K562 (cell line): ENCODE results near the gene USP20. TPM values are rescaled to one million over a fixed set of nuclear protein-coding genes. Genes with fewer than 3 reads are reported as not detected.

Experiments
- ATAC-seq: fragments of 200-7000 bp; cut with Tn5 transposase; 3 replicates; pipeline ENCODE4 v1.9.1; 2020; ENCODE audit warnings: moderate library complexity
- BruUV-seq: library from RNA; stranded (reverse); fragments of 400-500 nt; replicated peaks from 2 replicates; lab custom pipeline; 2021; lab: Mats Ljungman, UMichigan
- CTCF ChIA-PET: fragments of 300-600 bp; formaldehyde crosslinking; extraction: SDS; loops from one replicate; lab custom pipeline; 2021; ENCODE audit warnings: low intra/inter-chr PET ratio; lab: Yijun Ruan, JAX
- POLR2A ChIA-PET: fragments of 300-600, 350-650 bp; sonication (Branson Sonifier 250); formaldehyde crosslinking; extraction: SDS; loops from one replicate; lab custom pipeline; 2021; ENCODE audit warnings: antibody characterized with exemption, inconsistent platforms; lab: Yijun Ruan, JAX
- DNase-seq, 4 experiments: peaks; one replicate each; pipeline versions ENCODE4 v3.0.0 to v3.0.0-alpha.2; 2011 to 2018; ENCODE audit warnings: low spot score in 3 of 4, mixed read lengths in 3 of 4; ENCODE audit errors: extremely low read depth in 1 of 4
- FAIRE-seq: peaks from 2 replicates; lab custom pipeline; 2011; peaks lifted over from hg19 to GRCh38; lab: Jason Lieb, UNC
- H2AFZ ChIP-seq: 2 replicates; pipeline ENCODE4 v1.6.0; 2011; ENCODE audit warnings: low read depth, low read length, control low read depth, inconsistent platforms
- H3K27ac ChIP-seq: fragments of 200-600 bp; 3 replicates; pipeline ENCODE4 v1.8.0; 2011; ENCODE audit warnings: low read depth, mild to moderate bottlenecking, control low read depth, inconsistent platforms, low read length, moderate library complexity, mixed read lengths; ENCODE audit errors: extremely low read depth
- H3K27me3 ChIP-seq, 2 experiments: fragments of 300-600 bp in 1 of 2; 2 replicates in 1 of 2; 3 replicates in 1 of 2; pipeline versions ENCODE4 v1.6.0 to v1.8.0; 2011; ENCODE audit warnings: inconsistent platforms in 2 of 2, low read length in 2 of 2, mild to moderate bottlenecking in 1 of 2, mixed read lengths in 1 of 2, moderate library complexity in 1 of 2; ENCODE audit not compliant: control insufficient read depth in 2 of 2, insufficient read depth in 2 of 2
- H3K36me3 ChIP-seq: fragments of 300-600 bp; 3 replicates; pipeline ENCODE4 v1.8.0; 2011; ENCODE audit warnings: mild to moderate bottlenecking, low read length, inconsistent platforms; ENCODE audit not compliant: control insufficient read depth, insufficient read depth
- H3K4me1 ChIP-seq, 2 experiments: fragments of 200-600 bp in 1 of 2; replicated peaks in 1 of 2; 2 replicates in 1 of 2; 3 replicates in 1 of 2; pipeline versions ENCODE4 v1.5.1 to v1.8.0; 2011; ENCODE audit warnings: inconsistent platforms in 2 of 2, low read length in 2 of 2, mild to moderate bottlenecking in 1 of 2, mixed read lengths in 1 of 2, moderate library complexity in 1 of 2; ENCODE audit not compliant: control insufficient read depth in 2 of 2, insufficient read depth in 2 of 2
- H3K4me2 ChIP-seq: 2 replicates; pipeline ENCODE4 v1.6.1; 2011; ENCODE audit warnings: low read length, control low read depth, inconsistent platforms, mixed read lengths; ENCODE audit not compliant: insufficient read depth
- H3K4me3 ChIP-seq: fragments of 200-600 bp; sonication (generic), shearing (Covaris generic); 2 replicates; pipeline ENCODE4 v1.5.1; 2016; ENCODE audit warnings: control low read depth, inconsistent platforms
- H3K79me2 ChIP-seq: fragments of 200-600 bp; 3 replicates; pipeline ENCODE4 v1.8.0; 2011; ENCODE audit warnings: low read length, inconsistent platforms; ENCODE audit not compliant: control insufficient read depth, insufficient read depth
- H3K9ac ChIP-seq, 2 experiments: 2 replicates each; pipeline versions ENCODE4 v1.6.0 to v1.6.1; 2011; ENCODE audit warnings: low read depth in 2 of 2, low read length in 2 of 2, control low read depth in 1 of 2, inconsistent platforms in 1 of 2, mild to moderate bottlenecking in 1 of 2, mixed read lengths in 1 of 2; ENCODE audit not compliant: insufficient read depth in 1 of 2
- H3K9me1 ChIP-seq: one replicate; pipeline ENCODE4 v1.6.0; 2011; ENCODE audit warnings: inconsistent platforms, mild to moderate bottlenecking, low read length, moderate library complexity; ENCODE audit not compliant: control insufficient read depth, insufficient read depth
- H3K9me3 ChIP-seq: replicated peaks from 2 replicates; pipeline ENCODE4 v1.5.1; 2011; ENCODE audit warnings: low read depth, low read length, inconsistent platforms; ENCODE audit not compliant: control insufficient read depth, insufficient read depth
- H4K20me1 ChIP-seq: replicated peaks from 2 replicates; pipeline ENCODE4 v1.6.1; 2011; ENCODE audit warnings: low read length, inconsistent platforms, mixed read lengths; ENCODE audit not compliant: control insufficient read depth, insufficient read depth
- E4F1 ChIP-seq: fragments of 250-450 bp; sonication (Bioruptor Pico); IDR thresholded peaks from 2 replicates; pipeline ENCODE4 v1.5.0; 2021; ENCODE audit warnings: mild to moderate bottlenecking, borderline replicate concordance
- HNRNPLL ChIP-seq: fragments of 200-400 bp; formaldehyde crosslinking; IDR thresholded peaks from 2 replicates; pipeline ENCODE4 v1.6.1; 2017; ENCODE audit warnings: low read length, low read depth, mild to moderate bottlenecking; ENCODE audit not compliant: poor library complexity, severe bottlenecking
- KDM2B ChIP-seq: fragments of 250-450 bp; sonication (Bioruptor Pico); IDR thresholded peaks from 2 replicates; pipeline ENCODE4 v1.8.0; 2021; ENCODE audit warnings: mild to moderate bottlenecking, moderate library complexity
- MAFK ChIP-seq: IDR thresholded peaks from 2 replicates; pipeline ENCODE4 v1.6.1; 2011; ENCODE audit warnings: low read length, improper control_type of control experiment
- SIN3B ChIP-seq: fragments of 450-650 bp; IDR thresholded peaks from 2 replicates; pipeline ENCODE4 v1.6.1; 2017; ENCODE audit warnings: low read depth, mild to moderate bottlenecking, moderate library complexity
- TBL1XR1 ChIP-seq, 2 experiments: IDR thresholded peaks; 2 replicates each; pipeline ENCODE4 v1.6.1; 2012; ENCODE audit warnings: improper control_type of control experiment in 2 of 2, low read length in 2 of 2, mild to moderate bottlenecking in 1 of 2
- TEAD1 ChIP-seq, 2 experiments: fragments of 450-650 bp in 1 of 2; sonication (generic) in 1 of 2; formaldehyde crosslinking; IDR thresholded peaks; 2 replicates each; pipeline versions ENCODE4 v1.4.0 to v1.8.0; 2020 to 2022; ENCODE audit warnings: mild to moderate bottlenecking in 2 of 2, missing genetic modification reagents in 1 of 2
- THRB ChIP-seq: fragments of 450-650 bp; formaldehyde crosslinking; conservative IDR thresholded peaks from 2 replicates; pipeline ENCODE4 v1.4.0; 2022; ENCODE audit warnings: mild to moderate bottlenecking, missing genetic modification characterization
- ZHX1 ChIP-seq: fragments of 150-350 bp; conservative IDR thresholded peaks from 2 replicates; pipeline ENCODE4 v1.6.1; 2014; ENCODE audit warnings: low read length
- ZKSCAN1 ChIP-seq: fragments of 150-350 bp; IDR thresholded peaks from 2 replicates; pipeline ENCODE4 v1.6.1; 2016; ENCODE audit warnings: low read depth, low read length
- ZNF174 ChIP-seq: fragments of 250-450 bp; sonication (Bioruptor Pico); IDR thresholded peaks from 2 replicates; pipeline ENCODE4 v1.4.0; 2020; ENCODE audit warnings: mild to moderate bottlenecking
- ZNF239 ChIP-seq: fragments of 250-450 bp; sonication (Bioruptor Pico); IDR thresholded peaks from 2 replicates; pipeline ENCODE4 v1.4.0; 2020; ENCODE audit warnings: mild to moderate bottlenecking
- ZNF263 ChIP-seq: sonication (generic); formaldehyde crosslinking; IDR thresholded peaks from 2 replicates; pipeline ENCODE4 v1.8.0; 2022; ENCODE audit warnings: mild to moderate bottlenecking, missing genetic modification reagents, borderline replicate concordance
- WGBS: fragments of 100-300 bp; shearing (Covaris generic); methylation state at CpG from one replicate; pipeline ENCODE4 v1.1.6; 2016; ENCODE audit warnings: low coverage, mixed read lengths; ENCODE audit not compliant: insufficient coverage; ENCODE audit errors: missing lambda C conversion rate; 5-methylcytosine and 5-hydroxymethylcytosine counted together
- in situ Hi-C: fragments of 300-500 bp; cut with MboI; formaldehyde crosslinking; loops from 4 replicates; pipeline ENCODE4 v1.15.0; 2018; ENCODE audit warnings: inconsistent platforms, mixed read lengths
- intact Hi-C: fragments of 100-400 bp; cut with micrococcal nuclease; formaldehyde crosslinking; loops from 2 replicates; pipeline ENCODE4 v1.14.2; 2022
- polyA plus RNA-seq, 8 experiments: library from polyadenylated mRNA; depleted of rRNA in 4 of 8; stranded (reverse) in 5 of 8; unstranded in 3 of 8; fragments of >200 nt; fragmentation: Nextera tagmentation in 2 of 8; fragmentation: Illumina TruSeq in 1 of 8; extraction: Ambion mirVana in 2 of 8; extraction: Trizol in 1 of 8; gene quantifications; 2 replicates each; pipeline versions ENCODE4 v1.2.1 to v1.2.3, GENCODE V29; 2011 to 2014; ENCODE audit warnings: inconsistent platforms in 1 of 8, missing spikeins in 1 of 8
- total RNA-seq, 7 experiments: library from RNA; depleted of rRNA in 6 of 7; stranded (reverse); fragments of >200 nt in 6 of 7; fragmentation: Illumina TruSeq in 2 of 7; extraction: Trizol in 2 of 7; gene quantifications; 2 replicates each; pipeline versions ENCODE4 v1.2.1 to v1.2.3, GENCODE V29; 2011 to 2021; ENCODE audit warnings: low replicate concordance in 1 of 7

USP20 gene
- total and polyA plus RNA-seq, 9 of the 15 experiments (the other 6 are each of a cell fraction or from before 2014, with no cell fraction given), result 1.9 to 136 (median 49.1) TPM

GRCh38 chr9:129887334-129888292, 52.4 kb downstream of the USP20 start:
- ATAC-seq (peak; percentile 14), FAIRE-seq (peak; percentile 85), DNase-seq (peak; percentile 64 to 87 (median 66))
- peak overlapping the region; percentile 87 for H2AFZ ChIP-seq
- ChIA-PET POLR2A (interaction anchor here (0.6 to 2.9 kb wide), 24 partner anchors 8 to 1611 kb away, joined by 3 to 18 read pairs (median 4); partner anchors contain the start of genes C9orf78, GPR107, SWI5 and TOR1B), CTCF (interaction anchor here (0.5 to 1.1 kb wide), 3 partner anchors 212 to 553 kb away, joined by 3 to 4 read pairs (median 3); no protein-coding TSS in a partner anchor)
- H3K4me1 ChIP-seq, result peaks cover 61 to 63% of the 10 kb centered on the region in 2 experiments
- H3K9me3 ChIP-seq, result no peaks in the 10 kb centered on the region
- peaks cover 21% of the 10 kb centered on the region for H3K79me2 ChIP-seq
- H3K4me2 ChIP-seq, result peak overlapping the region; percentile 95
- peak overlapping the region; percentile 6 to 95; a peak in 3 of 4 replicates for H3K9ac ChIP-seq
- in situ Hi-C loops, result loop anchor here (10.0 kb wide), 1 partner anchor 1563 kb away; the partner anchor contains the start of genes COQ4 and TRUB2
- H3K27ac ChIP-seq, result peak overlapping the region; percentile 91
- H3K9me1 ChIP-seq, result no peaks in the 10 kb centered on the region
- no peaks in the 10 kb centered on the region for H3K27me3 ChIP-seq
- peak overlapping the region; percentile 48 for H3K4me3 ChIP-seq
- WGBS, result 5% methylated on average over 27 of the region's 27 CpGs
- TSS peak; percentile 10 for BruUV-seq
- no peaks in the 10 kb centered on the region for H4K20me1 ChIP-seq
- intact Hi-C loops, result loop anchor here (2.0 to 10.0 kb wide), 6 partner anchors 70 to 457 kb away; partner anchors contain the start of genes ASB6 and GPR107
- H3K36me3 ChIP-seq, result peaks cover 5% of the 10 kb centered on the region
- TF ChIP-seq TBL1XR1 (IDR thresholded peaks at IDR 0.05; ENCODE audit: low read length in 2 of 2), result peak in 1 of 2 experiments; percentile 20; a peak in 1 of 4 replicates
- peak; percentile 72 for TF ChIP-seq HNRNPLL
- no peak for TF ChIP-seq ZNF174 (CRISPR knock-in tag)
- TF ChIP-seq THRB (CRISPR knock-in tag), result 0 out of 2 replicates have a peak, but pooled peaks have one; percentile 45
- TF ChIP-seq ZKSCAN1, result 0 out of 2 replicates have a peak, but pooled peaks have one; percentile 15
- peak in 1 of 2 experiments; percentile 14; a peak in 1 of 4 replicates for TF ChIP-seq TEAD1 (CRISPR knock-in tag; IDR thresholded peaks at IDR 0.05)
- no peak for TF ChIP-seq SIN3B
- peak; percentile 80; the same call in 1 of the 2 replicates for TF ChIP-seq KDM2B (CRISPR knock-in tag)
- no peak for TF ChIP-seq ZNF263 (CRISPR knock-in tag)
- TF ChIP-seq ZHX1, result no peak
- TF ChIP-seq ZNF239 (CRISPR knock-in tag), result 0 out of 2 replicates have a peak, but pooled peaks have one; percentile 35
- peak; percentile 31 for TF ChIP-seq MAFK
- TF ChIP-seq E4F1 (CRISPR knock-in tag), result no peak
